CD4-positive, alpha-beta T cell treated with Interleukin-2 at 100 ng/mL for 4 hours (primary cell): ENCODE data around the gene LRP10.
A peak's percentile ranks its signal among the peaks of the same experiment; 100 is the strongest.
"Not testable (repeated sequence)": the region's sequence is repeated elsewhere in the genome, so short reads cannot be mapped to it uniquely, and the experiment has no call there.

ENCODE experiments used
- DNase-seq: peaks from one replicate; pipeline ENCODE4 v3.0.0-alpha.2; 2020; ENCODE audit warnings: low spot score

Gene LRP10

DNA sequence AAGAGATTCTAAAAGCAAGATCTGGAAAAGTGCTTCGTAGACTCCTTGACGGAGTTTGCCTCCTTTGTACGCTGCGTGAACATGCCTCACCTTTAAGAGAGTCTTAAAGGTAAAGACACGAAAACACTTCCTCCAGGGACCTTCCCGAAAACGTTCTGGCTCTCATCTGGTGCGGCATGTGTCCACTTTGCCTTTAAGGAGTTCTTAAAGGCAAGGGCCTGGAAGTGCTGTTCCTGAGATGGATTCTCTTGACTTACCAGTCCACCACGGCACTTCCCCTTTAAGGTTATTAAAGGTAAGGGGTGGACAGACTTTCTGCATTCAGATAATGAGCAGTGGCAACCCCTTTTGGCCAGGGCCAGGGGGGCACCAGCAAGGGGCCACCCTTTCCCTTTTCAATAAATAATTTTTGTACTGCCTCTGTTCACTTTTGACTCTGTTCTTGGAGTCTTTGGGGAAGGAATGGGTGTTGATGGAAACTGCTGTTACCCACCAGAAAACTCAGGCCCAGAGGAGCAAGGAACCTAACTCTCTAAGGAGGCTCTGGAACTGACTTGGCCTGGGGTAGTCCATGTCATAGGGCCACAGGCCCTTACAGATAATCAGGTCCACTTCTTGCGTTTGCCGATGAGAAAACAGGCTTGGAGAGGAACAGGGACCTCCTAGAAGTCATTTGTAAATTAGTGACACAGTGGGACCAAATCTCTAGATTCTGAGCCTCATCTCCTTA, 15.9 kb downstream of the LRP10 start:
- peak; percentile 72 for DNase-seq

DNA sequence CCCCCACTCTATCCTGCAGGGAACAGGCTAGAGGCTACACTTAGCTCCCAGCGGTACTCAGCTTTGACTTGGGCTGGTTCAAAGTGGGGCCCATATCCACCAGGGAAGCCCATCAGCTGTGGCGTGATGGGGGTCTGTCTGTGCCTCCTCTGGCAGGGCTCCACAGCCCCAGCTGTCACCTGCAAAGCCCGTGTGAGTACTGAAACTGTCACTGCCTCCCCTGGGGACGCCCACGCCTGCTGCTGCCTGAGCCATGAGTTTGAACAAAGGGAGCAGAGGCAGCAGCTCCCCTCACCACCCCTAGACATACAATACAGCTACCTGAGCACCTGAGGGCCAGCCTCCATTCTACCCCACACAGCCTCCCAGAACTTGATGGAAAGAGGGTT, 16.4 kb downstream of the LRP10 start:
- peak; percentile 10 for DNase-seq

GRCh38 chr14:22888662-22889061, 17.1 kb downstream of the LRP10 start:
- DNase-seq: peak; percentile 14

GRCh38 chr14:22890416-22890815, 18.9 kb downstream of the LRP10 start:
- no peak for DNase-seq

DNA sequence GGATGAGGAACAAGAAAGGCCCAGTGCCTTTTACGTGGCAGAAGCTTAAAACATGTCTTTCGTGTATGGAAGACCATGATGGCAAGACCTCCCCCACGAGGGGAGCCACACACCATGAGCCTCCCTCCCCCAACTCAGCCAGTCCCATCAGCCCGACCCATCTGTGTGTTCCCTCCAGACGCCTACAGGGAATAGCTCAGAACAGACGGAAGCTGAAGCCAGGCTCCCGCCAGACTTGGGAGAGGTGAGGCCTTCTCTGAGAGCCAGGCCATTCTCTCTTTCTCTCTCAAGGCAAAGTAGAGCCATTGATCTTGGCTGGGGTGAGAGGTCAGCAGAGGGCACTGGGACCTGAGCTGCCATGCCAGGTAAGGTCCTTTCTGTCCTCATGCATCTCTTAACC, 20.9 kb downstream of the LRP10 start:
- DNase-seq: no peak

GRCh38 chr14:22893706-22894105, 22.2 kb downstream of the LRP10 start:
- DNase-seq: no peak

GRCh38 chr14:22895402-22895801, 23.9 kb downstream of the LRP10 start:
- DNase-seq: no peak

DNA sequence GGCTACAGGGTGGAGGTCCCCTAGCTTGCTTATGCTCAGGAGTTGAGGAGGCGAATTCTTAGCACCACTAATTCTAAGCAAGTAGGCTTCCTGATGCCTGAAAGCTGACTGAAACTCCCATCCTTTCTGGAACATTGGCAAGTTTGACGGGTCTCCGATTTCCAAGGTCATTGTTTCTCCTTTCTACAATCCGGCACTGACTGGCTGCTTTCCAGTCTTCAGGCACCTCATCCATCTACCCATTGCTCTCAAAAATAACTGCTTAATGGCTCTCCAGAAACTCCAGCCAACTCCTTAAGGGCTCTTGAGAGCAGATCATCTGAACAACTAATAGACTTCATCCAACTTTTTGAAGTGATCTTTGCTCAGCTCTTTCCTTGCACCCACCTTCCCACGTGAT, 24.8 kb downstream of the LRP10 start:
- no peak for DNase-seq

DNA sequence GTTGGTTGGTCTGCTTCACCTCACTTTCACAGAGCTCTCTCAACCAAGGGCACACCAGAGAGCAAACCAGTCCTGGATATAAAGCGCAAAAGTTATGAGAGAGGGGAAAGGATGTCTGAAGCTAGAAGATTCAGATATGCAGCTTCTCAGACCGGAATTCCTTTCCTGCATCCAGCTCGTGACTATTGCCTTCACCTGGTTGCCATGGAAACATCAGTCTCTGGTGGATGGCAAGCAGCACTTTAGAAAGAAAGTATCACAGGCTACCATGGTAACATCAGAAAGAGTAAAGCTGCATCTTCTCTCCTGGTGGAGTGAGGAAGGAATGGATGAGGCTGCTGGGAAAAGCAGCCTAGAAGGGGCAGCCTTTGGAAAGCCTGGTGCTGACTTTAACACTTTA, 25.2 kb downstream of the LRP10 start:
- DNase-seq: no peak

- no peak for DNase-seq
These were observed 25.8 kb downstream of the LRP10 start for GRCh38 chr14:22897357-22897756.

DNA sequence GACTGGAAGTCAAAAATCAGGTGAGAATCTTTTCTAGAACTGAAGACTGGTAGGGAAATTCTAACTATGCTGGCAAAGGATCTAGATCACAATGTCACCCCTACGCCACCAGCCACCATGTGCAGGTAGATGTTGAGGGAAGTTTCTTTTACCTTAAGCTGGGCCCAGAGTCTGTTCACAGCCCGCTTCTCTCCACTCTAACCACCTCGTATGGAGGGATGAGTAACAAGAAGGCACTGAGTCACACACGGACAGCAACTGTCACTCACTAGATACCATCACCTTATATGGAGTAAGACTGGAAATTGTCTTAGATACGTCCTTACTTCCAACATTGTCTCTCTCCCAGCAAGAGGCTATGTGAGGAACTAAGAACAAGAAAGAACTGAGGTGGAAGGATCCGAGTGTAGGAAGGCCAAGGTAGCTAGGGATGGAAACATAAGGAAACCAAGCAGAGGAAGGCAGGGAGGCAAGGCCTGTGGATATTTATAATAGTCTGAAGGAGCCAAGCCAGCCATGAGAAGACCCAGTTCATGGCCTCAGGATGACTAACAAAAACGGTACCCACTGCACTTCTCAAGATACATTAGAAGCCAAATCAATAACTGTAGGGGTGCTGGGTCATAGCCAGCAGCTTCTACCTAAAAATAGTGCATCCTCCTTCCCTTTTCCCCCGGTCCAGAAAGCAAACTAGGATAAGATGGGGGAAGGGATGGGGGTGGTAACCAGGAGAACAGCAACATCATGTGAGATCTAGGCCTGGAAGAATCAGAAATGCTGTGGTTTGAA, 27.0 kb downstream of the LRP10 start:
- no peak for DNase-seq

DNA sequence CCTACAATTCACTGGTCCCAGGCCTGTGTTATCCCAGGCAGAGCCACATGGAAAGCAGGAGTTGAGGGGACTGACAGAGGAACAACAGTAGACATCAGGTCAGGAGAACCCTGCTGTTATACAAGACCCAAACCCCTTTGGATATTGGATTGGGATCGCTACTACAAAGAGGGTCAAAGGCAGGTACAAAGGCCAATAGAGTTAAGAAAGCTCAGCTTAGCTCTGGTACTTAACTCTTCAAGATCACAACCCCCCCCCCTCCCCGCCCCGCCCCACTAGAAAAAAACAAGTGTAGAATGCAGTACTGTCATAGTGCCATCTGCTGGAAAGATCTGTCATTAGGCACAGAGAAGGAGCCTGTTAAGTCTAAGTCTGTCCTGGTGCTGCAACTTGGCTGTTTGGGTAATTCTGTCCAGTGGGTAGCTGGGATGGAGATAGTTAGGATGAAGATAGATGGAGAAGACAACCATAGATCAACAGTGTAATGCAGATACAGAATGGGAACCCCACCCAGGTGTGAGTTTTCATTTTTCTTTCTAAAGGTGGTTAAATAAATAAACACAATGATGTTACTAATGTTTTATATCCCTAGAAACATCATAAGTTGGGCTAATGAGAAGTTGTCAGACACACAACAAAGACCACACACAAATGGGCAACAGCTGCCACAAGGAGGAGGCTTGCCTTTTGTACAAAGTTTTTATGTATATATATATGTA, 28.7 kb downstream of the LRP10 start:
- DNase-seq: peak; percentile 76

- no peak for DNase-seq
These were observed 30.3 kb downstream of the LRP10 start for GRCh38 chr14:22901799-22902198.

DNA sequence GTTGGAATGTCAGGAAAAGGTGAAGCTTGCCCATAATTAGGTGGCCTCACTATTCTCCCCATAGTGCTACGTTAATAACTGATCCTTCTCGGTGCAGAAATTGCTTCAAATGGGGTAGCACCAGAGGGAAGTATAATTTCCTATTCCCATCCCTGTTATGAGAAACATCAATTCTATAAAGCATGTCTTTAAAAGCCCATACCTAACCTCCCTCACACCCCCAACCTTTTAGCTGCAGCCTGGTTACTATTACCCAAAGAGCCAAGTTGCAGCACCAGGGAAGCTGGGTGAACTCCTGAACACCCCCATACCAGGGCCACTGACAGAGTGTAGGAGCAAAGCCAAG, 32.2 kb downstream of the LRP10 start:
- no peak for DNase-seq

GRCh38 chr14:22905627-22906026, 34.1 kb downstream of the LRP10 start:
- no peak for DNase-seq

- no peak for DNase-seq
These were observed 34.5 kb downstream of the LRP10 start for GRCh38 chr14:22906073-22906472.

- no peak for DNase-seq
These were observed 35.9 kb downstream of the LRP10 start for GRCh38 chr14:22907429-22907828.

DNA sequence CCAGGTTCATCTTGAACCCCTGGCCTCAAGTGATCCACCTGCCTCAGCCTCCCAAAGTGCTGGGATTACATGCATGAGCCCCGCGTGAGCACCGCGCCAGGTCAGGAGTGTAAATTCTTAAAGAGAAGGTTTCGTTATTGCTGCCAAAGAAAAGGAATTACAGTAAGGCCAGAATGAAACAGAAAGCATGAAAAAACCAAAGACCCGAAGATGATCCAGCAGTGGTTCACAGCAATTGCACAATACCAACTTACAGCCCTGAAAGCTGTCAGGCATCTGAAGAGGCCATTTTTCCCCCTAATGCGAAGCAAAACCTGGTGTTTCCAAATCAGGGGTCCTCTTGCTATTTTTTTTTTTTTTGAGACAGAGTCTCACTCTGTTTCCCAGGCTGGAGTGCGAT, 37.1 kb downstream of the LRP10 start:
- no peak for DNase-seq

DNA sequence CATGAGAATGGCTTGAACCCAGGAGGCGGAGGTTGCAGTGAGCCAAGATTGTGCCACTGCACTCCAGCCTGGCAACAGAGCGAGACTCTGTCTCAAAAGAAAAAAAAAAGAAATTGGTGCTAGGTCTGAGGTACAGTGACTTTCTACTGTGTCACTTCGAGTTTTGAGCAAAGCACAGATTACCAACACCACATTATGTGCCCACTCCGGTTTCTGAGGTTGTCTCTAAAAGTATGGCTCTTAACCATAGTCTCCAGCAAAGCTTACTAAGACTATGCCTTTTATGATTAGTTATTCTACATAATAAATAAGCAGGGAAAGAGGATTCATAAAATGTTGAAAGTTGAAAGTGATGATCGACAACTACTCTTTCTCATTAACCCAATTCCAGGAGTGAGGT, 39.4 kb downstream of the LRP10 start:
- DNase-seq: no peak

- not testable (repeated sequence) for DNase-seq
These were observed 43.3 kb downstream of the LRP10 start for GRCh38 chr14:22914836-22915235.

DNA sequence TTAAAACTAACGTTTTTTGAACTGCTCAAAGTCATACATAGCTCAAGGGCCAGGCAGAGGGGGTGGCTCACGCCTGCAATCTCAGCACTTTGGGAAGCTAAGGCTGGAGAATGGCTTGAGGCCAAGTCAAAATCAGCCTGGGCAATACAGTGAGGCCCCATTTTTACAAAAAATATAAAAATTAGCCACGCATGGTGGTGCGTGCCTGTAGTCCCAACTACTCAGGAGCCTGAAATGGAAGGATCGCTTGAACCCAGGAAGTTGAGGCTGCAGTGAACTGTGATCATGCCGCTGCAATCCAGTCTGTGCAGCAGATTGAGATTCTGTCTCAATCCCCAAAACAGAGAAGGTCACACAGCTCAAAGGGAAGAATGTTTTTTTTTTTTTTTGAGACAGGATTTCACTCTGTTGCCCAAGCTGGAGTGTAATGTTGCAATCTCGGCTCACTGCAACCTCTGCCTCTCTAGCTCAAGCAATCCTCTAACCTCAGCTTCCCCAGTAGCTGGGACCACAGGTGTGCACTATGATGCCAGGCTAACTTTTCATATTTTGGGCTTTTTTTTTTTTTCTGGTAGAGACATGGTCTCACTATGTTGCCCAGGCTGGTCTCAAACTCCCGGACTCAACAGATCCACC, 44.5 kb downstream of the LRP10 start:
- no peak for DNase-seq

DNA sequence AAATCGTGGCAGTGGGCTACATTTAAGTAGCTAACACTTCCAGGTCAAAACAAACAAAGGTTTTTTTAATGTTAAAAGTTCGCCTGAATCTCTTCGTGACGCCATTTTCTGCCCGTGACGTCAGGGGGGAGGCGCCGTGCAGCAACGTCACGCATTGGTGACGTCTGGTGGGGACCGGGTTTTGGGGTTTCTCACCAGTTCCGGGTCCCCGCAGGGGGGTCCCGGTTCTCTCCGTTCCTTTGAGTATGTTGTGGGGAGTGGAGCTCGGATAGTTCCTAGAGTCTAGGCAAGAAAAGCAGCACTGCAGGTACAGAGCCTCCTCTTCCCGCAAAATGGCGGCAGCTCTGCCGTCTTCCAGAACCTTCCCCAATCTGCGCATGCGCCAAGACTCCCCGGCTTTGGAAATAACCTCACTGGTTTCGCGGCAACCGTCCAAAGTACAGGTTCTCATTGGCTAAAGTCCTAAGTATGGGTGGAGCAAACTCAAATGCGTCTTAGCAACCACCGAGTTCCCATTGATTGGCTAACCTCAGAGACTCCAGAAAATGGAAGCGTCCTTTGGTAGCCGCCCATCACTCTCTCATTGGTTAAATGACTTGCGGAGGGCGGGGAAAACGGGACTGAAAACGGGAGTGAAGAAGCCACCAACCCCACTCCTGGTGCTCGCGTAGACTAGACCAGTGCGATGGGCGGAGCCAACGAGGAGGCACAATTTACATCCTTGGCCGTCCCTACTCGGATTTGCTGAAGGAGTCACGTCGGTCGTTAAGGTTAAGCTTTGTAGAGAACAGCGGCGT, 47.5 kb downstream of the LRP10 start, which contains the start of gene RBM23:
Gene RBM23, minus strand, starts transcription at position 346 of the 797 bp plus-strand sequence.
- peak; percentile 100 for DNase-seq
